IPS-18c (cell line): Measurements from ENCODE around the gene RIN1.
A peak's percentile ranks its signal among the peaks of the same experiment; 100 is the strongest.

Source experiments
- H3K4me3 ChIP-seq: 2 replicates; pipeline ENCODE4 v1.7.0; 2013; ENCODE audit warnings: low read depth, mild to moderate bottlenecking, low read length, moderate library complexity; ENCODE audit not compliant: insufficient read depth
- H3K9me3 ChIP-seq: one replicate; pipeline ENCODE4 v1.6.1; 2013; ENCODE audit warnings: mild to moderate bottlenecking, low read length, moderate library complexity; ENCODE audit not compliant: control insufficient read depth, insufficient read depth

Gene RIN1

GRCh38 chr11:66292543-66293332 lies 43.5 kb downstream of the RIN1 start:
- H3K4me3 ChIP-seq = peak overlapping the region; percentile 63; the same call in 1 of the 2 replicates
- no peaks in the 10 kb centered on the region for H3K9me3 ChIP-seq

- peak within 1 kb of the TSS; percentile 63 for H3K4me3 ChIP-seq
- no peaks in the 10 kb centered on the region for H3K9me3 ChIP-seq
These were observed 44.3 kb downstream of the RIN1 start, which contains the start of gene TMEM151A for GRCh38 chr11:66291706-66292542. TMEM151A (plus strand) TSS chr11:66291894; CDS start chr11:66292014, 120 bp downstream.

GRCh38 chr11:66291303-66291705 lies 44.9 kb downstream of the RIN1 start:
- H3K4me3 ChIP-seq = peak overlapping the region; percentile 63; the same call in 1 of the 2 replicates
- H3K9me3 ChIP-seq = no peaks in the 10 kb centered on the region

- peak overlapping the region; percentile 72; the same call in 1 of the 2 replicates for H3K4me3 ChIP-seq
- peaks cover 2% of the 10 kb centered on the region for H3K9me3 ChIP-seq
These were observed 46.0 kb downstream of the RIN1 start for GRCh38 chr11:66290330-66290621.

- H3K9me3 ChIP-seq = peaks cover 2% of the 10 kb centered on the region
- H3K4me3 ChIP-seq = peak overlapping the region; percentile 72
These were observed 46.5 kb downstream of the RIN1 start for GRCh38 chr11:66289548-66290329.

- Histone ChIP-seq H3K9me3 (peaks cover 2% of the 10 kb centered on the region), H3K4me3 (peak within 1 kb of the TSS; percentile 81)
These were observed 47.3 kb downstream of the RIN1 start, which contains the start of gene YIF1A for GRCh38 chr11:66288671-66289547. YIF1A (minus strand) TSS chr11:66289143; CDS start chr11:66288985, 158 bp downstream.

- peak overlapping the region; percentile 81 for H3K4me3 ChIP-seq
These were observed 48.2 kb downstream of the RIN1 start for GRCh38 chr11:66287889-66288670.

GRCh38 chr11:66287211-66287888 lies 48.9 kb downstream of the RIN1 start:
- Histone ChIP-seq H3K4me3 (no peak overlapping the region; the same call in 1 of the 2 replicates), H3K9me3 (peaks cover 2% of the 10 kb centered on the region)

More at GRCh38 chr11:66287889-66288670, 48.2 kb downstream of the RIN1 start:
- peaks cover 2% of the 10 kb centered on the region for H3K9me3 ChIP-seq

GRCh38 chr11:66286699-66287098 lies 49.5 kb downstream of the RIN1 start:
- H3K9me3 ChIP-seq = peaks cover 2% of the 10 kb centered on the region
- no peak overlapping the region for H3K4me3 ChIP-seq

- Histone ChIP-seq H3K9me3 (peaks cover 2% of the 10 kb centered on the region), H3K4me3 (no peak overlapping the region)
These were observed 50.8 kb downstream of the RIN1 start for GRCh38 chr11:66285250-66285947.

GRCh38 chr11:66284526-66285078 lies 51.6 kb downstream of the RIN1 start:
- peaks cover 2% of the 10 kb centered on the region for H3K9me3 ChIP-seq
- H3K4me3 ChIP-seq = no peak overlapping the region

- H3K4me3 ChIP-seq = no peak overlapping the region
- peaks cover 2% of the 10 kb centered on the region for H3K9me3 ChIP-seq
These were observed 52.7 kb downstream of the RIN1 start for GRCh38 chr11:66283461-66284105.

- peaks cover 2% of the 10 kb centered on the region for H3K9me3 ChIP-seq
- no peak overlapping the region for H3K4me3 ChIP-seq
These were observed 53.5 kb downstream of the RIN1 start for GRCh38 chr11:66282468-66283455.
